ENCODE results near the gene DCAF12.
"Not testable (repeated sequence)": the region's sequence is repeated elsewhere in the genome, so short reads cannot be mapped to it uniquely, and the experiment has no call there.

- TF ChIP-seq CTCF, POLR2A (IDR thresholded peaks at IDR 0.05): not testable (repeated sequence)
Observed at GRCh38 chr9:34042074-34042473, 84.4 kb downstream of the DCAF12 start.
